ENCODE results near the gene RHBDL1. TPM values are rescaled to one million over a fixed set of nuclear protein-coding genes. Genes with fewer than 3 reads are reported as not detected.

RHBDL1 gene
- total and polyA plus RNA-seq, 4 donors: 0.91 to 5.4 (median 1.6) TPM

- no peak overlapping the region for H3K4me3 ChIP-seq
- ATAC-seq (ENCODE audit: insufficient read depth, low FRiP score) (no peak), DNase-seq (no peak)
- peaks cover 0 to 17% (median 3%) of the 10 kb centered on the region in 4 donors for H3K36me3 ChIP-seq (ENCODE audit: control insufficient read depth in 4 of 4, insufficient read depth in 4 of 4, low read length in 4 of 4)
- peaks cover 0 to 19% (median 8%) of the 10 kb centered on the region in 5 donors for H3K4me1 ChIP-seq (ENCODE audit: control insufficient read depth in 5 of 5, insufficient read depth in 5 of 5, low read length in 5 of 5)
- H3K9me3 ChIP-seq (ENCODE audit: control insufficient read depth in 4 of 4, insufficient read depth in 3 of 4, low read length in 3 of 4): no peaks in the 10 kb centered on the region
- no peak for TF ChIP-seq CTCF (IDR thresholded peaks at IDR 0.05; ENCODE audit: control extremely low read depth, extremely low read depth)
- WGBS, 2 donors: 93% methylated on average over 22 of the region's 22 CpGs
- no peak overlapping the region for H3K27ac ChIP-seq (ENCODE audit: low read depth in 1 of 2, low read length in 1 of 2)
- H3K27me3 ChIP-seq (ENCODE audit: control insufficient read depth in 3 of 3, insufficient read depth in 3 of 3, low read length in 2 of 3): no peaks in the 10 kb centered on the region
- no peak overlapping the region for H3K9ac ChIP-seq (ENCODE audit: insufficient read depth in 1 of 2, low read length in 2 of 2)
Observed at GRCh38 chr16:651844-652243, 23.6 kb upstream of the RHBDL1 start.

- peak in 2 of 3 donors; percentile 51 to 52 for DNase-seq
- WGBS, 2 donors: 82 to 91% methylated on average over 28 of the region's 28 CpGs
Observed at GRCh38 chr16:652454-653305, 22.8 kb upstream of the RHBDL1 start.

GRCh38 chr16:654034-654433, 21.4 kb upstream of the RHBDL1 start:
- no peak for ATAC-seq (ENCODE audit: insufficient read depth, low FRiP score)
- Histone ChIP-seq H3K4me1 (ENCODE audit: control insufficient read depth in 5 of 5, insufficient read depth in 5 of 5, low read length in 5 of 5) (peaks cover 0 to 11% (median 2%) of the 10 kb centered on the region in 5 donors), H3K9me3 (ENCODE audit: control insufficient read depth in 4 of 4, insufficient read depth in 3 of 4, low read length in 3 of 4) (no peaks in the 10 kb centered on the region), H3K4me3 (no peak overlapping the region), H3K27me3 (ENCODE audit: control insufficient read depth in 3 of 3, insufficient read depth in 3 of 3, low read length in 2 of 3) (no peaks in the 10 kb centered on the region), H3K27ac (ENCODE audit: low read depth in 1 of 2, low read length in 1 of 2) (no peak overlapping the region), H3K9ac (ENCODE audit: insufficient read depth in 1 of 2, low read length in 2 of 2) (no peak overlapping the region), H3K36me3 (ENCODE audit: control insufficient read depth in 4 of 4, insufficient read depth in 4 of 4, low read length in 4 of 4) (peaks cover 0 to 29% (median 5%) of the 10 kb centered on the region in 4 donors)
- 92 to 95% methylated on average over 12 of the region's 12 CpGs for WGBS, 2 donors
- TF ChIP-seq CTCF (IDR thresholded peaks at IDR 0.05; ENCODE audit: control extremely low read depth, extremely low read depth): no peak
- no peak for DNase-seq

More at GRCh38 chr16:652454-653305, 22.8 kb upstream of the RHBDL1 start:
- H3K27ac ChIP-seq (ENCODE audit: low read depth in 1 of 2, low read length in 1 of 2): no peak overlapping the region
- no peak for ATAC-seq (ENCODE audit: insufficient read depth, low FRiP score)
- H3K4me1 ChIP-seq (ENCODE audit: control insufficient read depth in 5 of 5, insufficient read depth in 5 of 5, low read length in 5 of 5): peaks cover 0 to 19% (median 7%) of the 10 kb centered on the region in 5 donors
- TF ChIP-seq CTCF (IDR thresholded peaks at IDR 0.05; ENCODE audit: control extremely low read depth, extremely low read depth): no peak
- H3K4me3 ChIP-seq: no peak overlapping the region
- H3K36me3 ChIP-seq (ENCODE audit: control insufficient read depth in 4 of 4, insufficient read depth in 4 of 4, low read length in 4 of 4): peaks cover 0 to 25% (median 5%) of the 10 kb centered on the region in 4 donors
- no peak overlapping the region for H3K9ac ChIP-seq (ENCODE audit: insufficient read depth in 1 of 2, low read length in 2 of 2)
- H3K9me3 ChIP-seq (ENCODE audit: control insufficient read depth in 4 of 4, insufficient read depth in 3 of 4, low read length in 3 of 4): no peaks in the 10 kb centered on the region
- H3K27me3 ChIP-seq (ENCODE audit: control insufficient read depth in 3 of 3, insufficient read depth in 3 of 3, low read length in 2 of 3): no peaks in the 10 kb centered on the region

All from lung (tissue), 12 donors.